SU-DHL-6 (cell line): ENCODE data around the gene TAB2.

ENCODE experiments used
- CTCF ChIP-seq: fragments of 200-600 bp; sonication (generic); IDR thresholded peaks from one replicate; pipeline ENCODE4 v1.5.1; 2017; ENCODE audit warnings: antibody characterized with exemption, mild to moderate bottlenecking, low read length, moderate library complexity; ENCODE audit not compliant: insufficient read depth, poor library complexity, severe bottlenecking
- EZH2phosphoT487 ChIP-seq: fragments of 200-600 bp; sonication (generic), shearing (Covaris generic); conservative IDR thresholded peaks from 2 replicates; pipeline ENCODE4 v1.6.1; 2018; ENCODE audit warnings: mild to moderate bottlenecking, antibody characterized with exemption, low read length, moderate library complexity, mixed read lengths

GRCh38 chr6:149313861-149314260 lies 3.7 kb upstream of the TAB2 start:
- TF ChIP-seq CTCF (no peak), EZH2phosphoT487 (no peak)
